SK-N-SH treated with all-trans-retinoic acid at 6 μM for 48 hours (cell line): ENCODE data around the gene CCDC102B.

Source experiments
- ATAC-seq: fragments of 200-7000 bp; cut with Tn5 transposase; 3 replicates; pipeline ENCODE4 v1.9.1; 2020; ENCODE audit warnings: mild to moderate bottlenecking, moderate library complexity
- ARNTL ChIP-seq: fragments of 450-650 bp; formaldehyde crosslinking; IDR thresholded peaks from 2 replicates; pipeline ENCODE4 v1.5.0; 2020; ENCODE audit warnings: low read depth, mild to moderate bottlenecking, moderate library complexity, borderline replicate concordance
- BACH2 ChIP-seq: fragments of 250-450 bp; sonication (Bioruptor Pico); IDR thresholded peaks from 2 replicates; pipeline ENCODE4 v1.9.0; 2021; ENCODE audit warnings: mild to moderate bottlenecking, borderline replicate concordance
- CREB5 ChIP-seq: fragments of 250-450 bp; sonication (Bioruptor Pico); IDR thresholded peaks from 2 replicates; pipeline ENCODE4 v1.5.1; 2020; ENCODE audit warnings: low read depth, mild to moderate bottlenecking, moderate library complexity
- CSRNP3 ChIP-seq: fragments of 250-450 bp; sonication (Bioruptor Pico); IDR thresholded peaks from 2 replicates; pipeline ENCODE4 v1.5.1; 2021; ENCODE audit warnings: mild to moderate bottlenecking, moderate library complexity
- ESRRG ChIP-seq: fragments of 250-450 bp; sonication (Bioruptor Pico); IDR thresholded peaks from 2 replicates; pipeline ENCODE4 v1.6.1; 2021; ENCODE audit warnings: mild to moderate bottlenecking
- GLIS3 ChIP-seq: fragments of 250-450 bp; sonication (Bioruptor Pico); IDR thresholded peaks from 2 replicates; pipeline ENCODE4 v1.5.0; 2020; ENCODE audit warnings: mild to moderate bottlenecking, moderate library complexity
- ISL1 ChIP-seq: fragments of 250-450 bp; sonication (Bioruptor Pico); IDR thresholded peaks from 2 replicates; pipeline ENCODE4 v2.1.2; 2022; ENCODE audit warnings: mild to moderate bottlenecking, moderate library complexity
- OSR1 ChIP-seq: fragments of 250-450 bp; sonication (Bioruptor Pico); IDR thresholded peaks from 2 replicates; pipeline ENCODE4 v1.8.0; 2022; ENCODE audit warnings: moderate library complexity, mild to moderate bottlenecking, inconsistent platforms
- PATZ1 ChIP-seq: fragments of 250-450 bp; sonication (Bioruptor Pico); IDR thresholded peaks from 2 replicates; pipeline ENCODE4 v1.8.0; 2020; ENCODE audit warnings: mild to moderate bottlenecking, moderate library complexity, borderline replicate concordance
- PPARA ChIP-seq: fragments of 250-450 bp; sonication (Bioruptor Pico); IDR thresholded peaks from 2 replicates; pipeline ENCODE4 v1.5.0; 2020; ENCODE audit warnings: mild to moderate bottlenecking, borderline replicate concordance
- RARB ChIP-seq: fragments of 250-450 bp; sonication (Bioruptor Pico); IDR thresholded peaks from 2 replicates; pipeline ENCODE4 v1.8.0; 2021; ENCODE audit warnings: mild to moderate bottlenecking, moderate library complexity
- TCF4 ChIP-seq: fragments of 250-450 bp; sonication (Bioruptor Pico); IDR thresholded peaks from 2 replicates; pipeline ENCODE4 v1.8.0; 2021; ENCODE audit warnings: mild to moderate bottlenecking, moderate library complexity, borderline replicate concordance
- TSHZ2 ChIP-seq: fragments of 250-450 bp; sonication (Bioruptor Pico); IDR thresholded peaks from 2 replicates; pipeline ENCODE4 v1.5.0; 2020; ENCODE audit warnings: mild to moderate bottlenecking, moderate library complexity
- ZC3H10 ChIP-seq: fragments of 250-450 bp; sonication (Bioruptor Pico); IDR thresholded peaks from 2 replicates; pipeline ENCODE4 v1.5.1; 2021; ENCODE audit warnings: mild to moderate bottlenecking, moderate library complexity
- ZFP3 ChIP-seq: fragments of 250-450 bp; sonication (Bioruptor Pico); IDR thresholded peaks from 2 replicates; pipeline ENCODE4 v1.5.0; 2020; ENCODE audit warnings: mild to moderate bottlenecking, moderate library complexity
- ZNF8 ChIP-seq: fragments of 450-650 bp; formaldehyde crosslinking; IDR thresholded peaks from 2 replicates; pipeline ENCODE4 v1.5.0; 2020; ENCODE audit warnings: mild to moderate bottlenecking, moderate library complexity

Gene CCDC102B

DNA sequence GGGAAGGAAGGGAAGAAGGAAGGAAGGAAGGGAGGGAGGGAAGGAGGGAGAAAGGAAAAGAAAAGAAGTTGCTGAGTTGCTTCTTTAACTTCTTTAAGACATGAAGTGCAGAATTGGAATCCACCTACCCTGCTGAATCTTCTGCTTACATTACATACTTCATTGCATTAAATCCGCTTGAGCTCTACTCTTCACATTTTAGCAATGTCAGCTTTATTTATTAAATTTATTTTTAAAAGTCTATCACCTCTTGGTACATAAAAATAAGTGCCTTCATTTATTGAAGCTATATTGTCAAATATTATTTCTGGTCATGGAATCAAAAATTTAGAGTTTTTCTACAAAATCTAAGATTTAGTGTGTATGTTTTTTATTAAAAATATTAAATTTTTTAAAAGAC lies 284.6 kb downstream of the CCDC102B start:
- TF ChIP-seq TCF4, result no peak
- TF ChIP-seq GLIS3, result no peak
- TF ChIP-seq, all 23 proteins: peak for 0
- ATAC-seq, result no peak

GRCh38 chr18:69085951-69086350 lies 288.1 kb downstream of the CCDC102B start:
- TF ChIP-seq RARB (CRISPR knock-in tag) (no peak), ARNTL (CRISPR knock-in tag) (no peak), PPARA (CRISPR knock-in tag) (no peak), CSRNP3 (no peak), BACH2 (no peak), ZC3H10 (CRISPR knock-in tag) (no peak), ESRRG (no peak), GLIS3 (no peak), PATZ1 (CRISPR knock-in tag) (no peak), ISL1 (no peak), CREB5 (CRISPR knock-in tag) (no peak), ZFP3 (CRISPR knock-in tag) (no peak), TSHZ2 (no peak)

GRCh38 chr18:69088973-69089372 lies 291.1 kb downstream of the CCDC102B start:
- TF ChIP-seq ARNTL (CRISPR knock-in tag) (no peak), CSRNP3 (no peak), ISL1 (no peak), PATZ1 (CRISPR knock-in tag) (no peak), BACH2 (no peak), ZNF8 (CRISPR knock-in tag) (no peak), OSR1 (CRISPR knock-in tag) (no peak), ZC3H10 (CRISPR knock-in tag) (no peak)
- ATAC-seq, result no peak

More at GRCh38 chr18:69085951-69086350, 288.1 kb downstream of the CCDC102B start:
- no peak for ATAC-seq

DNA sequence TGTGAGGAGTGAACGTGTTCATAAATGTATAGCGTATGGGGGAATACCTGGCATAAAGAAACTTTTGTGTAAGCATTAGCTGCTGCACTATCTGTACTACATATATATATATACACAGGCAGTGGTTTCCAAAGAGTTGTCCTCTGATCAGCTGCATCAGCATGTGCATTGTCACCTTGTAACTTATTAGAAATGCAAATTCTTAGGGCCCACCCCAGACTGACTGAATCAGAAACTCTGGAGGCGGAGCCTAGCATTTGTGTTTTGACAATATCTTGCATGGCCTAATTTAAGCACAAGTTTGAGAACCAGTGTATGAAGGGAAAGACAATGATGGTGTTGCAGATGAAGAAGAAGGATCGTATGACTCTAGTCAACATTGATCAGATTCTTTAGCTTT lies 299.5 kb downstream of the CCDC102B start:
- no peak for ATAC-seq
- no peak for TF ChIP-seq GLIS3
- no peak for TF ChIP-seq OSR1 (CRISPR knock-in tag)
- no peak for TF ChIP-seq TSHZ2
